Kidney epithelial cell (primary cell): ENCODE data around the gene UPP1. TPM values are rescaled to one million over a fixed set of nuclear protein-coding genes. Genes with fewer than 3 reads are reported as not detected.
"Not testable (repeated sequence)": the region's sequence is repeated elsewhere in the genome, so short reads cannot be mapped to it uniquely, and the experiment has no call there.

Experiments
- DNase-seq: peaks from one replicate; pipeline ENCODE4 v3.0.0-alpha.2; 2010; ENCODE audit warnings: low read depth
- H3K27me3 ChIP-seq: 2 replicates; pipeline ENCODE4 v1.6.0; 2011; ENCODE audit warnings: low read length; ENCODE audit not compliant: control insufficient read depth, insufficient read depth
- H3K36me3 ChIP-seq: 2 replicates; pipeline ENCODE4 v1.5.1; 2011; ENCODE audit warnings: low read length; ENCODE audit not compliant: control insufficient read depth, insufficient read depth
- H3K4me3 ChIP-seq: 2 replicates; pipeline ENCODE4 v1.5.1; 2011; ENCODE audit warnings: low read depth, mild to moderate bottlenecking, control low read depth, low read length
- CTCF ChIP-seq: IDR thresholded peaks from 2 replicates; pipeline ENCODE4 v1.5.1; 2011; ENCODE audit warnings: mild to moderate bottlenecking, moderate library complexity, low read length, control low read depth, inconsistent platforms; ENCODE audit not compliant: insufficient read depth, poor library complexity, severe bottlenecking
- total RNA-seq: library from RNA; depleted of rRNA; stranded (reverse); fragments of >200 nt; gene quantifications from 2 replicates; pipeline ENCODE4 v1.2.3, GENCODE V29; 2015

Gene UPP1
- total RNA-seq, 1 donor from 2014 or later = 421 TPM

DNA sequence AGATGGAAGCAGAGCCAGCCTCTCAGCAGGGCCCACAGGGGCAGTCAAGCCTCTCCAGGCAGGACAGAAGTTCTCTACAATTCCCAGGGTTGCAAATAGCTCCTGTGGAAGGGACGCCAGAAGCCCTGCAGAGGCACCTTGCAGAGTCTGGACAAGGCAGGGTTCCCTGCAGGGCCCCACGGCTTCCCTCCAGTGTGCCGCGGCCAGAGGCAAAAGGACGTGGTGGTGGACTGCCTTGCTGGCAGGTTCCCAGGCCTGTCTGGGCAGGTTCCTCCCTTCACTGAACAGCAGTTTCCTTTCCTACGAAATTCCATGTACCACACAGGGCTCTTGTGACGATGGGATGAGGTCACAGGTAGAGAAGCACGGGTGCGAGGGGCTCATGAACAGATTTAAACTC is 25.1 kb downstream of the UPP1 start:
- no peak for DNase-seq
- no peaks in the 10 kb centered on the region for H3K36me3 ChIP-seq
- H3K27me3 ChIP-seq = no peaks in the 10 kb centered on the region
- TF ChIP-seq CTCF = no peak
- no peak overlapping the region for H3K4me3 ChIP-seq

GRCh38 chr7:48114589-48114988 is 25.5 kb downstream of the UPP1 start:
- no peak for TF ChIP-seq CTCF
- Histone ChIP-seq H3K27me3 (no peaks in the 10 kb centered on the region), H3K36me3 (no peaks in the 10 kb centered on the region), H3K4me3 (no peak overlapping the region)
- no peak for DNase-seq

DNA sequence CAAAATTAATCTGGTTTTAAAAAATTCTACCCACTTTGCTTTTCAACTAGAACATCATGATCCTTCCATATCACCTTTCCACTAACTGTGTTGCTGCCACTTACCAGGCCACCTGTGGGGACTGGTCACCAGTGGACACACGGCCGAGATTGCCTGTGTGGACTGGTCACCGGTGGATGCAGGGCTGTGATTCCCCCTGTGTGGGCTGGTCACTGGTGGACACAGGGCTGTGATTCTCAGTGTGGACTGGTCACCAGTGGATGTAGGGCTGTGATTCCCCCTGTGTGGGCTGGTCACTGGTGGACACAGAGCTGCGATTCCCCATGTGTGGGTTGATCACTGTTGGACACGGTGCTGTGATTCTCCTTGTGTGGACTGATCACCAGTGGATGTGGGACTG is 27.0 kb downstream of the UPP1 start:
- no peak for DNase-seq
- Histone ChIP-seq H3K4me3 (no peak overlapping the region), H3K27me3 (no peaks in the 10 kb centered on the region), H3K36me3 (no peaks in the 10 kb centered on the region)
- no peak for TF ChIP-seq CTCF

- H3K4me3 ChIP-seq = no peak overlapping the region
- H3K27me3 ChIP-seq = no peaks in the 10 kb centered on the region
- no peak for DNase-seq
- no peak for TF ChIP-seq CTCF
- H3K36me3 ChIP-seq = no peaks in the 10 kb centered on the region
Measured at GRCh38 chr7:48118041-48118440, 29.0 kb downstream of the UPP1 start.

DNA sequence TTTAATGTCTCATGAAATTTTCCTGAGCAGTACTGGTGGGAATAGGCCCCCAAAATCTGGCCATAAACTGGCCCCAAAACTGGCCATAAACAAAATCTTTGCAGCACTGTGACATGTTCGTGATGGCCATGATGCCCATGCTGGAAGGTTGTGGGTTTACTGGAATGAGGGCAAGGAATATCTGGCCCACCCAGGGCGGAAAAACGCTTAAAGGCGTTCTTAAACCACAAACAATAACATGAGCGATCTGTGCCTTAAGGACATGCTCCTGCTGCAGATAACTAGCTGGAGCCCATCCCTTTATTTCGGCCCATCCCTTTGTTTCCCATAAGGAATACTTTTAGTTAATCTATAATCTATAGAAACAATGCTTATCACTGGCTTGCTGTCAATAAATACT is 31.5 kb downstream of the UPP1 start:
- DNase-seq, H3K4me3 ChIP-seq, H3K36me3 ChIP-seq, H3K27me3 ChIP-seq: not testable (repeated sequence)

DNA sequence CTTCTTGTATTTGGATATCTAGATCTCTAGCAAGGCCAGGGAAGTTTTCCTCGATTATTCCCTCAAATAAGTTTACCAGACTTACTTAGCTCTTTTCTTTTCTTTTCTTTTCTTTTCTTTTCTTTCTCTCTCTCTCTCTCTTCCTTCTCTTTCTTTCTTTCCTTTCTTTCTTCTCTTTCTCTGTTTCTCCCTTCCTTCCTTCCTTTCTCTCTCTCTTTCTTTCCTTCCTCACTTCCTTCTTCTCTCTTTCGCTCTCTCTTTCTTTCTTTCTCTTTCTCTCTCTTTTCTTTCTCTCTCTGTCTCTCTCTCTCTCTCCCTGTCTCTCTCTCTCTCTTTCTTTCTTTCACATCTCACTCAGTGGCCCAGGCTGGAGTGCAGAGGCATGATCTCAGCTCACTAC is 37.0 kb downstream of the UPP1 start:
- H3K27me3 ChIP-seq = no peaks in the 10 kb centered on the region
- DNase-seq = no peak
- H3K36me3 ChIP-seq = no peaks in the 10 kb centered on the region
- no peak overlapping the region for H3K4me3 ChIP-seq
- no peak for TF ChIP-seq CTCF

GRCh38 chr7:48130658-48131108 is 41.6 kb downstream of the UPP1 start:
- H3K36me3 ChIP-seq = no peaks in the 10 kb centered on the region
- DNase-seq = no peak
- no peak for TF ChIP-seq CTCF
- H3K4me3 ChIP-seq = no peak overlapping the region
- H3K27me3 ChIP-seq = no peaks in the 10 kb centered on the region
